Thoracic aorta (tissue), 2 donors: Measurements from ENCODE around the gene CDH12. TPM values are rescaled to one million over a fixed set of nuclear protein-coding genes. Genes with fewer than 3 reads are reported as not detected.

Experiments
- ATAC-seq: fragments of 150-250 bp; one replicate; pipeline ENCODE4 v1.8.0; 2017; ENCODE audit warnings: low read depth; ENCODE audit not compliant: insufficient number of reproducible peaks, low FRiP score
- DNase-seq: peaks from one replicate; pipeline ENCODE4 v3.0.0-alpha.2; 2020; ENCODE audit warnings: low spot score
- H3K27ac ChIP-seq, 2 donors: fragments of 200-600 bp; sonication (generic); 1 replicate in 1 of 2; 2 replicates in 1 of 2; pipeline ENCODE4 v1.5.1; 2016; ENCODE audit warnings: mild to moderate bottlenecking in 2 of 2, moderate library complexity in 2 of 2
- H3K27me3 ChIP-seq: fragments of 200-600 bp; sonication (generic); replicated peaks from 2 replicates; pipeline ENCODE4 v1.6.0; 2016; ENCODE audit warnings: mild to moderate bottlenecking; ENCODE audit not compliant: insufficient read depth
- H3K36me3 ChIP-seq: fragments of 200-600 bp; sonication (generic); one replicate; pipeline ENCODE4 v1.5.1; 2016
- H3K4me1 ChIP-seq, 2 donors: fragments of 200-600 bp; sonication (generic); 1 replicate in 1 of 2; 2 replicates in 1 of 2; pipeline versions ENCODE4 v1.5.1 to v1.6.0; 2016; ENCODE audit warnings: low read depth in 2 of 2, mild to moderate bottlenecking in 1 of 2; ENCODE audit not compliant: control insufficient read depth in 1 of 2
- H3K4me3 ChIP-seq: fragments of 200-600 bp; sonication (generic); 2 replicates; pipeline ENCODE4 v1.5.1; 2016; ENCODE audit warnings: mild to moderate bottlenecking
- H3K9me3 ChIP-seq: fragments of 200-600 bp; sonication (generic); 2 replicates; pipeline ENCODE4 v1.5.1; 2016
- CTCF ChIP-seq: fragments of 200-600 bp; sonication (generic); IDR thresholded peaks from one replicate; pipeline ENCODE4 v1.5.1; 2019; ENCODE audit warnings: antibody characterized with exemption
- total RNA-seq, 2 donors: library from RNA; depleted of rRNA; stranded (reverse); fragments of >200 nt; gene quantifications; one replicate each; pipeline versions ENCODE4 v1.1.0 to v1.2.3, GENCODE V29; 2016

CDH12 gene
- total RNA-seq, 2 donors from 2014 or later, result not detected

- Histone ChIP-seq H3K36me3 (no peaks in the 10 kb centered on the region), H3K4me1 (no peaks in the 10 kb centered on the region), H3K9me3 (no peaks in the 10 kb centered on the region), H3K4me3 (no peak overlapping the region), H3K27ac (no peak overlapping the region), H3K27me3 (no peaks in the 10 kb centered on the region)
- no peak for DNase-seq
- no peak for TF ChIP-seq CTCF
- ATAC-seq, result no peak
Measured at GRCh38 chr5:21862986-21863385, 990.2 kb downstream of the CDH12 start.

- H3K27me3 ChIP-seq, result no peaks in the 10 kb centered on the region
- no peak for DNase-seq
- H3K36me3 ChIP-seq, result no peaks in the 10 kb centered on the region
- H3K4me3 ChIP-seq, result no peak overlapping the region
- no peaks in the 10 kb centered on the region for H3K4me1 ChIP-seq
- TF ChIP-seq CTCF, result no peak
- H3K27ac ChIP-seq, result no peak overlapping the region
- no peaks in the 10 kb centered on the region for H3K9me3 ChIP-seq
- no peak for ATAC-seq
Measured at GRCh38 chr5:21858441-21858840, 994.7 kb downstream of the CDH12 start.

DNA sequence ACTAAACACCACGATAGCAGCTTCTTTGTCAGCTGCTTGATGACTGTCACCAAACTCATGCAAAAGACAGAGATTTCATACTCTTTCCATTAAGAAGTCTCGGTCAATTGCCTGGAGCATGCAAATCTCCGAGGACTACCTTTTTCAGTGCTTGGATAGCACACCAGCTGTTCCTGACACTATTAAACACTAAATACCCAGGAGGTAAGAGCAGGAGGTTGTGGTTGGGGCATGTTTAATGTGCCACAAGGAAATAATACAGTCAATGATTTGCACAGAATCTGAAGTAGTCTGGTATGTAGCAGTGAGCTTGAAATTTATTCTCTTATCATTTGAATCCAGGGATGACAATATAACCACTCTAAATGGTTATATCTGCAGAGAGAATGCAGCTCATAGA is 996.2 kb downstream of the CDH12 start:
- Histone ChIP-seq H3K4me1 (no peaks in the 10 kb centered on the region), H3K27ac (no peak overlapping the region), H3K4me3 (no peak overlapping the region), H3K27me3 (no peaks in the 10 kb centered on the region), H3K36me3 (no peaks in the 10 kb centered on the region), H3K9me3 (no peaks in the 10 kb centered on the region)
- no peak for ATAC-seq
- no peak for TF ChIP-seq CTCF
- DNase-seq, result no peak

DNA sequence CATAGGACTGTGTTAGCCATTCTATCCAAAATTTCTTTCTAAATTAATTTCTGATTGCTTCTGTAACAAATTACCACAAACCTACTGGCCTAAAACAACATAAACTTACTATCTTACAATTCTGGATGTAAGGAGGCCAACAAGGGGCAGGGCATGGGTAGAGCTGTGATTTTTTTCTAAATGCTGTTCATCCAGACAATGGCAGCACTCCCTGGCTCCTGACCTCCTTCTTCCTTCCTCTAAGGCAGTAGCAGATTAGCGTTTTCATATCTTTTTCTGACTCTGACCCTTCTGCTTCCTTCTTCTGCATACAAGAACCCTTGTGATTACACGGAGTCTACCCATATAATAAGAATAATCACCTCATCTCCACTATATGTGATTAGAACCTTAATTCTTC is 1005.8 kb downstream of the CDH12 start:
- no peak for ATAC-seq

DNA sequence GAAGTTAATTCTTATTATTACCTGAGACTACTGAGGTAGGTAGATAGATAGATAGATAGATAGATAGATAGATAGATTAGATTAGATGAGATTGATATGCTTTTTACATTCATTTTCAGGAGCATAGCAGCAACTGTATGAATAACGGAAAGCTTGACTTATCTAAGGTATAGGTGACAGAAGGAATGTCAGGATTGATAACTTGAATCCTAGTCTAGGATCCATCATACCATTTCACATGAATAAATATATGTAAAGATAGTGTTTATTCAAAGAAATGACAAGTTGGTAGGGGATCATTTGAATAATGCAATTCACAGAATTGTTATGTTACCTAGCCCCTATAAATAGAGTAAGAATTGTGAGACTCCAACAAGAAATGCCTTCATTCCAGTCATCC is 1008.2 kb downstream of the CDH12 start:
- Histone ChIP-seq H3K27ac (no peak overlapping the region), H3K9me3 (no peaks in the 10 kb centered on the region), H3K27me3 (no peaks in the 10 kb centered on the region), H3K36me3 (no peaks in the 10 kb centered on the region), H3K4me1 (no peaks in the 10 kb centered on the region), H3K4me3 (no peak overlapping the region)
- no peak for ATAC-seq
- no peak for DNase-seq
- TF ChIP-seq CTCF, result no peak

More for the DNA sequence above, 1005.8 kb downstream of the CDH12 start:
- no peaks in the 10 kb centered on the region for H3K4me1 ChIP-seq
- H3K4me3 ChIP-seq, result no peak overlapping the region
- DNase-seq, result no peak
- no peak overlapping the region for H3K27ac ChIP-seq
- no peak for TF ChIP-seq CTCF
- no peaks in the 10 kb centered on the region for H3K36me3 ChIP-seq
- no peaks in the 10 kb centered on the region for H3K27me3 ChIP-seq
- H3K9me3 ChIP-seq, result no peaks in the 10 kb centered on the region
